Measurements from ENCODE around the gene NELL1.

The NELL1 gene

DNA sequence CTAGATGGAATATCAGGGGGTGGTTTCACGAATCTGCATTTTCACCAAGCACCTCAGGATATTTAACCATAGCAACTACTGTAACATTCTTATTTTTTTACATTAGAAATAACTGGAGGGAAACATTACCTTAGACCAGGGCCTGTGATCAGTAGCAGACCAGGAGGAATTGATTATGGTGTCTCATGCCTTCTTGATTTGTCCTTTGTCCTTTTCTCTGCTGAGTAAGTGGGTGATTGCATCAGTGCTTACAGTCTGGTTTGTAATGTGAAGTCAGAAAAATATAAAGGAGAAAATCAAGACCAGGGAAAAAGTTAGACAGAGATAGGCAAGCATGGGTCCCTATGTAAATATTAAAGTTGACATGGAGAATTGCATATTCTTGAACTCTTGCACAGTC lies 703.3 kb downstream of the NELL1 start:
- DNase-seq: no peak

DNA sequence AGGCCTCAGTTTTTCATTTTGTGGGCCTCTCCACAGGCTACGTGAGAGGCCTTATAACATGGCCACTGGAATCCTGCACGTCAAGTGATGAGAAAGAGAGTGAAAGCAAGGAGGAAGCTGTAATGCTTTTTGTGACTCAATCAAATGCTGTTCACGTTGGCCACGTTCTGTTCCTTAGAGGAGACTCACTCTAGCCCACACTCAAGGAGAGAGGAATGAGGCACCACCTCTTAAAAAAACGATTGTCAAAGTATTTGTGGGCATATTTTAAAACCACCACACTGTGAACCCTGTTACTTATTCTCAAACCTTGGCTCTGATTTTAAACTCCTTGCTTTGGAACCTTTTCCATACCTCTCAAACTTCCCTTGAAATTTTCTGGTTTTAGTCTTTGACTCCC lies 705.0 kb downstream of the NELL1 start:
- DNase-seq: no peak

DNA sequence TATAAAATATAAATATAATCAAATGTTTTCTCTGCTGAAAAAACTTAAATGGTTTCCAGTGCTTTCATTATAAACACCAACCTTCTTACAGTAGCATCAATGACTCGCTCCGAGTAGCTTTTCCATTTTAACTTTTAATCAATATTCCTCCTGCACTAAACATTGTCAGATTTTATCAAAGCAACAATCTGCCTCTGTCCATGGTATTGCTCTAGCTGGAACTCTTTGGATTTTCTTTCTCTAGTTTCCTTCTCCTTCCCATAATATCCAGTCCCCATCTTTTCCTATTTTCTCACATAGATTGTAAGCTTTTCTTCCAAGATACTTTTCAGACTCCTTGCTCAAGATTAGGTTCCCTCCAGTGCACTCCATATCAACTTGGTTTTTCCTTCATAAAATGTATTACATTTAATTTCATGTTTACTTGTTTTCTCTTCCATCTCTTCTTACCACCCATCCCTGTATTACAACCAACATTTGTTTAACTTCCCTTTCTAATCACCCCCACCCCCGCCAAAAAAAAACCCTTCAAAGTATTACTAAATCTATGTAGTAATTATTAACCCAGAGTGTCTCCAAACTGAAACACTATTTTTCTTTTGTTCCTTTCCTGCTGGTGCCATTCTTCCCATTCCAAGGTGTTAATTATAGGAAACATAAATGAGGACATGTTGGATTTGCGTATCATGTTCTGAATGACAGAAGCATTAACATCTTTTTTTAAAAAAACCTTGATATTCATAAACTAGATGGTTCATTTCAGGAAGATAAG lies 716.5 kb downstream of the NELL1 start:
- DNase-seq: no peak

DNA sequence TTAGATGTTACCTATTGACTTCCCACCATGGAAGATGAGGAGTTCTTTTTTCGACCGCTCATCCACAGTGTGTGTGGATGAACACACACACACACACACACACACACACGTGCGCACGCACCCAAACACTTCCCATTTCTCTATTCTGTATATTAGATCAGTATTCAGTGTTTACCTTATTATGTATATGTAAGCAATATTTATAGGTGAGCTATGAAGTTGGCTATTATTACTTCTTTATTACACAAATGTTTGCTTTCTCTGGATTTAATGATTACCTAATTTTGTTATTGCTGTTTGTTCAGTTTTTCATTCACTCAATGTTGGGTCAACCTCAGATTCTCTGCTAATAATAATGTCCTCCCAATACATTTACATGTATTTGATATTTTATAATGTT lies 721.0 kb downstream of the NELL1 start:
- DNase-seq: no peak

DNA sequence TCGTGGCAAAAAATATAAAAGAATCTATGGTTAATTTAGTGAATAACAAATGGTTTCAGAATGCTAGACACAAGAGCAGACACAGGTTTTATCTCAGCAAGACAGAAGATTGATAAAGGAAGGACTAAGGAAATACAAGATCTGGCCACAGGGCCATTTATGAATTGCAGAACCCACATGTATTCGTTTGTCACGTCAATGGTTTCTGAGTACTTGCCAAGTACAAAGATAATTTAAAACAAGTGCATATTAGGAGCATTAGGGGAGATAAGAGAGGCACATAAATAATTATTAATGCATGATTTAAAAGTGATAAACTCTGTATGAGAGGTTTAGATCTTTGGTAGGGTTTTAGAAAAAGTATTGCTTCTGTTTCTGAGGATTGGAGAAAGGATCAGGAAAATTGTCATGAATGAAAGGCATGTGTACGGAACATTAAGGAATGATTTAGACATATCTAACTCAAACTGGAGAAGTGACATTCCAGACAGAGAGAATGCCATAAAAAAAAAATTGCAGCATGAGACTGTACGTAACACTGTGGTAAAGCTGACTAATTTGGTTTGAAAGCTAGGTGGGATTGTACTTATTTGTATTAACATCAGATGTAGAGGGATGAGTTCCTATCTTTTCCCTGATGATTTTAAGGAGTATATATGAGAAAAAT lies 727.1 kb downstream of the NELL1 start:
- DNase-seq: no peak

DNA sequence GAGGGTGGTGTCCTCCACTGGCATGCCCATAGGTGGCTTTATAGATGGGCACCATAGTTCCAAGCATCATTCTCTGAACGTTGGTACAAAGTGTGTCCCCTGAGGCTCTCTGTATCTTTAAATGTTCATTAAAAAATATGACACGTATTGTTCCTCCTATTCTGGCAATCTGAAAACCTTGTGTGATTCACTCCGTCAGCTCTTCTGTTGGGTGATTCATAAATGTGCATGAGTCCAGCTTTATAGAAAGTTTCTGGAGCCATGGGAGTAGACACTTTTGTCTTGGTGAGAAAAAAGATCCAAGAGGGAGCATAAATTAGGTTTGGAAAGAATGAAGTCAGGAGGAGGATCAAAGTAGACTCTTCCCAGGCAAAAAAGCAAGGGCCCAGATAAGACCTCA lies 728.8 kb downstream of the NELL1 start:
- DNase-seq: no peak

DNA sequence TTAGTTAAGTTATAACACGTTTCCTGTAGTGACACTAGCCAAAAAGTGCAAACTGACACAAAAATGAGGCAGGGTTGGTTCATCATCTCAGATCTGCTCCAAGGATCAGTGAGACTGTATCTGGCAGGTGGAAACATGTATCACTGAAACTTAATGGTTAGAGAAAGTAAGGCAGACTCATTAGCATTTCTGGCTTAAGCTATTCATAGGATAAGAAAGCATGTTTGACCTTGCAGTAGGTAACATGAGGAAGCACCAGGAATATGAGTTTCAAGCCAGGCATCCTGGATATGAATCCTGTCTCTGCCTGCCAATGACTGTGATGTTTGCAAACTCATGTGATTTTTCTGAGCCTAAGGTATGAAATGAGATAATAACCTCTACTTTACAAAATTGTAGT lies 732.1 kb downstream of the NELL1 start:
- no peak for DNase-seq

DNA sequence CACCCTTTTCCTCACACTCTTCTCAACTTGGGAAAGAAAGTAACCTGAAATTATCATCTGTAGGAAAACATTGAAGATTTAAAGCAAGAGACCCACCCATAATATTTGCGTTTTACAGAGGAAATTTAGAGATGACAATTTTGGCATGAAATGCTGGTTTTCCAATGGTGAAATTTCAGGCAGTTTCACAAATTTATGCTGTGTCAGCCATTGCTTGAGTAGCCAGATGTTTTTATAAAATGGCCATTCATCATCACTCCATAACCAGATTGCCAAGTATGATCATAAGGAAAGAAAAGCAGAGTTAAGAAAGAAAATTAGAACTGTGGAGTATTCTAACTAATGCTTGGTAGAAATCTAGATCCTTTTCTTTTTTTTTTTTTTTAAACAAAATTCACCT lies 732.9 kb downstream of the NELL1 start:
- DNase-seq: no peak

DNA sequence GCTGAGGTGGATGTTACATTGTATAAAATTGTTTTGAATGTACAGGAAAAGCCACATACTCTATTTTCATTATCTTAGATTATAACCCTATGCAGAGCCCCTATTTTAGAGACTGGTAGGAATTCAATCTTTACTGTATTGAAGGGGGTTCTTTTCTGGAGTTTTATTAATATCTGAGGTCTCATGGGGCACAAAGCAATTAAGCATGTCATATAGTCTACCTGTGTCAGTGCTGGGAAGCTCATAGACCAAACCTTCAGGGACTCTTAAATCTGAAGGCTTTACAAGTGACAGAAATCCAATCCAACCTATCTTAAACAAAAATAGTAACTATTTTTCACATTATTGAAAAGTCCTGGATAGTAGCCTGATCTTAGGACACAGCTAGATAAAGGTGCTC lies 733.7 kb downstream of the NELL1 start:
- no peak for DNase-seq

DNA sequence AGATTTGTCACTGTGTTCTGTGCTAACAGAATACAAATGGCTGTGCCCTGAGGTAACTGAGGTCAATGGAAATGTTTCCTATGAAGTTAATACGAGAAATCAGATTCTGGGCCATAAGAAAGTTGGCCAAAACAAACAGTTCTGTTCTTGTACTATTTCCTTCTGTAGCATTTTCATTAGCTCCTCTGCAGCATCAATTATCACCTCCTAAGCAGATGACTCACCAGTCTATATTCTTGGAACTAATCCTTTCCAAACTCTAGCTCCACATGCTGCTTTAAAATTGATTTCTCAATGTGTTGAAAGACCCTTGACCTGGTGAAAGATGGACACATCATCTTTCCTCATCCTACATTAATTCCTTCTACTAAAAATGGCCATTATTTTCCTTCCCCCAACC lies 736.0 kb downstream of the NELL1 start:
- DNase-seq: no peak

DNA sequence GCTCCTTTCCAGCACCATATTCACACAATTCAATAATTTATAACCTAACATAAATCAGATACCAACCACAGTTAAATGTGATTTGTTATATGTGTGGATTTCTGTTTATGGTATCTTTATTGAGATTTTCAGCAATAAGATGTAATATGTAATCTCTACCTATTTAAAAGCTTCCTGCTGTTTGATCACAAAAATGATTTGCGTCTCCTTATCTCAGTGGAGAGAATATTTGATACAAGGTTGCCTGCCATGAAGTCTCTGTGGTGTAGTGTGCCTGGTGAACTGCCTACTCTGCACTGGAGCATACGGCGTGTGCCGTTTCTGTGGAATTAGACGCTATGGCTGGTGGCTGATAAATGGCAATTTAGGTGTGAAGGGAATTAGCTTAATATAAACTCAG lies 741.1 kb downstream of the NELL1 start:
- DNase-seq: no peak

DNA sequence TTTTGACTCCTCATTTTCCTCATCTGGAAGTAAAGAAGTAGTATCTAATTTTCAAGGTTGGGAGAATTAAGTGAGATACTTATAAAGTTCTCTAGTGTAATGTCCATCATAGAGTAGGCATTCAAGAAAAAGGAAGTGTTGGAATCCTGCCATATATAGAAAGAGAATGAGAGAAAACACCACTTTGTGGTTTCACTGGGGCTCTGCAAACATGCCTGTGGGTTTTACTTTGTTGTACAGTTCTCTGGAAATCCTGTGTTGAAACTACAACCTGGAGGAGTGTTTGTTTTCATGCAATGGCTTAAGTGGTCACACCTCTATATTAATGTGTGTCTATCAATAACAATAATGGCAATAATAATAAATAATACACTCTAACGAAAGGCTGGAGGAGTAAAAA lies 741.7 kb downstream of the NELL1 start:
- no peak for DNase-seq

DNA sequence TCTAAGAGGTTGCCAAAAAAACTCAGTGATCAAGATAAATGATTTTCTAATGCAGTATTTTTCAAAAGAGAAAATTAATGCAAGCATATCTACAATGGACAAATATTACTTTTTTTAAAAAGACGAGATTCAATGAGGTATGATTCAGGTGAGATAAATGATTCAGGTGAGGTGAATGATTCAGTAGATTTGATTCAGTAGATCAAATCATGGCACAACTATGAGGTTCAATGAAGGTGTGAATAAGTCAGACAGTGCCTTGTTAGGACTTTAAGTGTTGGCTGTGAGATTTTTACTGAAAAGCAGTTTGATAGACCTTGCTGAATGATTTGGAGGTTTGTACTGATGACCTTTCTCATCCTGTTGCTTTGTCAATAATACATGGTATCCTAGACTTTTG lies 742.2 kb downstream of the NELL1 start:
- DNase-seq: no peak

DNA sequence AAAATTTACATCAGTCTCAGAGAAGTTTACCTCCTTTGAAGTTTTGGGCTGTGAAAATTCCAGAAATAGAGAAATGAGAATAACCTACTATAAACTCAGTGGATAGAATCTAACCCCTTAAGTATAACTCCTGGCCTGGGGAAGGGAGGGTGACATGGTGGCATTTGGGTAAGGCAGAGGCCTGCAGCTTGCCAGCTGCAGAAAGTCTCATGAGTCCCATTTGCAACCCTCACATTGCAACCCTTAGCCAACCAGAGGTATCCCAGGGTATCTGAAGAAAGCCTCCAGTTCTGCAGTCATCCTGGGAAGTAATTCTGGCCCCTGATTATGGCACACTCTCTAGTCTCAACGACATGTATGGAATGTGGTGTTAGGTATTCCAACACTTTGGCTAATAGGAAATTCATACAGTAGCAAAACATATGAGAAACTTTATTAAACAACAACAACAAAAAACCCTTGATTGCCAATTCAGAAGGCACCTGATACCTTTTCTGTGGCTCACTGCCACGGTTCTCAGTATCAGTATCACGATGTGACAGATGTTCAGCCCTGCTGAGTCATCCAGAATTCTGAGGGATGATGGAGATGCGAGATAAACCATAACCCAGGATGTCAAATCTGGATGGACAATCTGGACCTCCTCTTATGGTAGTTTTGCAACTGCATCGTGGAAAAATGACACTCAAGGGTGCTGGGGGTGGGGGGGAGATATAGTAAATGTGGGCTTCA lies 743.4 kb downstream of the NELL1 start:
- DNase-seq: no peak

DNA sequence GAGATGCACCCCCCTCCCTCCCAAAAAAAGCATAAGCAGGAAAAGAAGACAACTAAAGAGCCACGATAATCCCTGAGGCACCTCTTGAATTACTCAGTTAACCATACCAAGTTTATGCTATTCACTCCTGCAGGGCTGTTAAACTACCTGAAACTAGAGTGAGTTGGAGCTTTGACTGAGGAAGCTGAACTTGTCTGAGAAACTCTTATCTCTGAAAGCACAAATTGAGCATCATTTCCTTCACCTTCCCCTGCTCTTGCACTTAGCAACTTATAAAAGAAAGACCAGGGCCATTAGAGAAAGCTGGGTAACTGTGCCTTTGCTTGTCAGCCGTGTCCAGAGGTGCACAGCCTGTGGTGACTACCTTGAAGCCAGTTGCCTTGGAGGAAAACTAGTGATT lies 745.6 kb downstream of the NELL1 start:
- no peak for DNase-seq

DNA sequence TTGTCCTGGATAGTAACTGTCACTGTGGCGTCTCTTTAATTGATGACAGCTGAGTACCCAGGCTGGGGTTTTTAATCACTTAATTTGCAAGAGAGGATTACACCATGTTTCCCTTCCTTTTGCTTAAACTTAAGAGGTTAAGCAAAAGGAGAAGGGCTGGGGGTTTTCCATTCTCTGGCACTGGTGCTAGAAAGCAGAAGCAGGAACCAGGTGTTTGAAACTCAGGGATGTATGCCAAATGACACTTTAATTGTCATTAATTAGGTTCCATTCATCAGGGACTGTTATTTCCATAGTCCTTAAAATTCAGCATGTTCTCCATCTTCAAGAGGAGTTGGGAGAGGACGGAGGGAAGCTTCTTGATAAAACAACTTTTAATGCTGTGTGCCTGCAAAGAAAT lies 746.2 kb downstream of the NELL1 start:
- no peak for DNase-seq

DNA sequence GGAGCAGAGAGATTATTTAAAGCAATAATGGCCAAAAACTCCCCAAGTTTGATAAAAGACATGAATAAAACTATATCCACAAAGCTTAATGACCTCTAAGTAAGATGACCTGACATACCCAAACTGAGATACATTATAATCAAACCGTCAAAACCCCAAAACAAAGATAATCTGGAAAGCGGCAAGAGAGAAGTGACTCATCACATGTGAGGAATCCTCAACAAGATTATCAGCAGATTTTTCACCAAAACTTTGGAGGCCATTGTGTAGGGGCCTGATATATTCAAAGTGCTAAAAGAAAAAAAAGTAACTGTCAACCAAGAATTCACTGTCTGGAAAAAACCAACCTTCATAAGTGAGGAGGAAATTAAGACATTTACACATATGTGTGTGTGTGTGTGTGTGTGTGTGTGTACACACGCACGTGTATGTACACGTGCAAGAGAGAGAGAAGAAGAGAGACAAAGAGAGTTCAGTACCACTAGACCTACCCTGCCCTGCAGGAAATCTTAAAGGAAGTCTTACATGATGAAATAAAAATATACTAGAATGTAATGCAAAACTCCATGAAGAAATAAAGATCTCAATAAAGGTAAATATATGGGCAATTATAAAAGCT lies 752.4 kb downstream of the NELL1 start:
- no peak for DNase-seq

DNA sequence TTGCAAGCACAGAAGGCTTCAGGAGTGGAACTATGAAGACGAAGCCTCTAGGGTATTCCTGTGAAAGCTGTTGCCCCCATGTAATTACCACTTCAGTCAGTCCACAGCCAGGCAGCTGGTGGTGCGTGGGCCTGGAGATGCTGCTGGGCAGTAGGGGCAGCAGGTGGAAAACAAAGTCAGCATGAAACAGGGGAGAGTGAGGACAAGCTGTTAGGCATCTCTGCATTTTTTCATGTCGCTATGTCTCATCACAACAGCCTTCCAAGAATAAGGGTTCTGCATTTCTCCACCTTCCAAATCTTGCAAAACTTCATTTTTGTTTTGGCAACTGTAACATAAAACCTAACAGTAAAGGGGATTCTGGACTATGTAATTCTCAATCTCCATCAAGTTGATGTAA lies 757.5 kb downstream of the NELL1 start:
- DNase-seq: no peak

DNA sequence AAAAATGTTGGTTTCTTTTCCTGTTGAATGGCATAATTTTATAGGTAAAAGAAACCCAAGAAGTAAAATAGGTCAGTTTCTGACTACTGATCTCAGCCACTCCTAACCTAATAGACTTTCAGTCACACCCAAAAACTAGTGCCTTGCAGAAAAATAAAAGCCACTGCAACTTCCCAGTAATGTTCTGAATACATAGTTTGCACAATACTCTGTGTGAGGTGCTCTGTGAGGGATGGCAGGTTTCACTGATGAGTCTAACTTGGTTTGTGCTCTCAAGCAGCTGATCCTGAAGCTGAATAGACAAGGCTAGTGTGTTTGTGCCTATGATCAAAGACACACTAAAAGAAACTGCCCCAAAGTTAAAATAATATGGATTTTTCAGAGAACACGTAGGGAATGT lies 758.3 kb downstream of the NELL1 start:
- DNase-seq: no peak

DNA sequence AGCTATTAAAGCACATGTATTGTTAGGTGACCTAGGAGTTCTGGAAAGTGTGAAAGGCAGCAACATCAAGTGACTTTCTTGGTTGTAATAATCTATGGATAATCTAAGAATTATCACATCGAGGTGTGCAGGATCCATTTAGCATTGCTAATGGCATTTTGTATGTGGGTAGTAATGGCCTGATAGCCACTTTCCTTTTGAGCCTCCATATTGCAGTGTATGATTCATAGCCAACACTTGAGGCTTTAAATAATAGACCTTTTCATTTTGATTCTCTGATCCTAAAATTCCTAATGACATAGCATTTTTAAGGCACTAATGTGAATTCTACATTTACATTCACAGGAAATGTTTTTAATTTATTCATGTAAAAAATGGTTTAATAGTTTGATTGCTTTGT lies 759.4 kb downstream of the NELL1 start:
- DNase-seq: no peak

DNA sequence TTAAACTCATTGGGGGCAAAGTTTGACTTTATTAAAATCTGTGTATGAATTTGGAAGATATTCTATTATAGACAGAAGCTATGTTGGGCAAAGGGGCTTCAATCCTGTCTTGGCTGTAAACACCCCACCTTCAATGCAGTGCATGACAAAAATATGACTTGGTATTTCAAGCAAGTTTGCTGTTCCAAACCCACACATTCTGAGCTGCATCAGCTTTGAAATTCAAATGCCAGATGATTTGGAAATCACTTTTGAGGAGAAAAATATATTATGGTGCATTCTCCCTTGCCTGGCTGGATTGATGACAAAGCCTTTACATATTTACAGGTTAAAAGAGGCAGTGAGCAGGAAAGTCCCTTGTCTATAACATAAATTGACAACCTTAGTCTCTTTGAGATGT lies 760.0 kb downstream of the NELL1 start:
- DNase-seq: no peak

DNA sequence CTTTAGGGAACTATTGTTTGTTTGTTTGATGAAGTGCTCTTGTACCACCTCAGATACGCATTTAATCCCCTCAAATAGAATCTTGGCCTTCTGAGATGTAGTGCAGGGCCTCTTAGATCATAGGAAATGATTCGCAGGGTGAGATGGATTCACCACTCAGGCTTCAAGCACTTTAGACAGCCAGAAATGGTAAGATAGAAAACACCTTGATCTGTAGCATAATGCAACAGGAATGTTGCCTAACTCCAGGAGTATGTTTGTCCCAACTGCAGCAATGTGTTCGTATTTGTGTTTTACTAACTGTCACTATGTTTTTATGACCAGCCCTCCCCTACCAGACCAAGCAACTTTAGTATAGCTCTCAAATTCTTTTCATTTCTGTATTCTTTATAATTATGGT lies 761.2 kb downstream of the NELL1 start:
- DNase-seq: no peak

DNA sequence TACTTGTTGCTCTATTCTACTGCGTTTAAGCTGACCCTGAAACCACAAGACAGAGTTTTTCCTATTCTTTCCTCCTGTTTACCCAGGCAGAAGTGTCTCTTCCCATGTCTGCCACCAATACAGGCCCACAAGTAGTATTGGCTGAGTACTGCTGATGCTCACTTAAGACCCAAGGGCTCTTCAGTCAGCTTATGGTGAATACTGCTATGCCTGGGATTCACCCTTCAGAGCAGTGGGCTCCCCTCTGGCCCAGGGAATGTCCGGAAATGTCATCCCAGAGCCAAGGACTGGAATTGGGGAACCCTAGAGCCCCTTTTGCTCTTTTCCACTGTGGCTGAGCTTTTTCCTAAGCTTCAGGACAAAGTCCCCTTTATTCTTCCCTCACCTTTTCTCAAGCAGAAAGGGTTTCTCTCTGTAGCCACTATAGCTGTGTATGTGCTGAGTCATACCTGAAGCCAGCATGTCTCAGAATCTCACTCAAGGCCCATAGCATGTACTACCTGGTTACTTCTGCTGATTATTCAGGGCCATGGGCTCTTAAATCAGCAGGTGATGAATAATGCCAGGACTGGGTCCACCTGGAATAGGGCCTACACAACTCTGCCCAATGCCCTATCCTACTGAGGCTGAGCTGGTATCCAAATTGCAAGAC lies 777.7 kb downstream of the NELL1 start:
- no peak for DNase-seq

Data from activated CD4-positive, alpha-beta T cell treated with anti-CD3 and anti-CD28 coated beads, Interleukin-2, amount 50 U/mL, for 48 hours (primary cell).